GM12878 (cell line): Measurements from ENCODE around the gene NPAS3. TPM values are rescaled to one million over a fixed set of nuclear protein-coding genes. Genes with fewer than 3 reads are reported as not detected.

ENCODE experiments used
- ATAC-seq: fragments of 200-7000 bp; cut with Tn5 transposase; 3 replicates; pipeline ENCODE4 v1.9.1; 2020; ENCODE audit warnings: mild to moderate bottlenecking, moderate library complexity
- BruUV-seq: library from RNA; stranded (reverse); fragments of 400-500 nt; replicated peaks from 2 replicates; lab custom pipeline; 2021; lab: Mats Ljungman, UMichigan
- CTCF ChIA-PET: fragments of 300-600 bp; sonication (Branson Sonifier 250); formaldehyde crosslinking; extraction: SDS; loops from one replicate; lab custom pipeline; 2021; ENCODE audit warnings: inconsistent platforms; lab: Yijun Ruan, JAX
- POLR2A ChIA-PET: fragments of 350-600 bp; formaldehyde crosslinking; extraction: SDS; loops from one replicate; lab custom pipeline; 2021; ENCODE audit warnings: inconsistent platforms; lab: Charles Lee
- RAD21 ChIA-PET: fragments of 300-600 bp; sonication (Branson Sonifier 250); formaldehyde crosslinking; loops from one replicate; lab custom pipeline; 2023; ENCODE audit warnings: antibody characterized with exemption; ENCODE audit not compliant: unreplicated experiment; lab: Charles Lee
- SMC1A ChIA-PET: fragments of 300-600 bp; sonication (Branson Sonifier 250); formaldehyde crosslinking; loops from one replicate; lab custom pipeline; 2023; ENCODE audit not compliant: unreplicated experiment, uncharacterized antibody; lab: Charles Lee
- DNase-seq: peaks from one replicate; pipeline ENCODE4 v3.0.0-alpha.2; 2011; ENCODE audit warnings: low read depth, low spot score
- FAIRE-seq: peaks from 3 replicates; lab custom pipeline; 2011; peaks lifted over from hg19 to GRCh38; lab: Jason Lieb, UNC
- H2AFZ ChIP-seq: 2 replicates; pipeline ENCODE4 v1.6.0; 2011; ENCODE audit warnings: low read depth, low read length, control low read depth; ENCODE audit not compliant: control insufficient read depth
- H3K27ac ChIP-seq: 2 replicates; pipeline ENCODE4 v1.5.1; 2011; ENCODE audit warnings: control low read depth; ENCODE audit not compliant: control insufficient read depth, insufficient read depth
- H3K27me3 ChIP-seq, 2 experiments: replicated peaks in 1 of 2; 2 replicates each; pipeline versions ENCODE4 v1.6.0 to v1.6.1; 2011; ENCODE audit warnings: low read length in 1 of 2; ENCODE audit not compliant: control insufficient read depth in 2 of 2, insufficient read depth in 2 of 2
- H3K36me3 ChIP-seq, 2 experiments: 2 replicates each; pipeline ENCODE4 v1.5.1; 2011; ENCODE audit warnings: low read length in 1 of 2; ENCODE audit not compliant: control insufficient read depth in 2 of 2, insufficient read depth in 2 of 2
- H3K4me1 ChIP-seq: 2 replicates; pipeline ENCODE4 v1.6.1; 2011; ENCODE audit warnings: mild to moderate bottlenecking, low read length, moderate library complexity, mixed read lengths; ENCODE audit not compliant: control insufficient read depth, insufficient read depth
- H3K4me2 ChIP-seq: 2 replicates; pipeline ENCODE4 v1.6.0; 2011; ENCODE audit warnings: control low read depth; ENCODE audit not compliant: control insufficient read depth, insufficient read depth
- H3K4me3 ChIP-seq: fragments of 200-600 bp; sonication (generic); 2 replicates; pipeline ENCODE4 v1.5.1; 2016
- H3K79me2 ChIP-seq: 2 replicates; pipeline ENCODE4 v1.6.0; 2011; ENCODE audit warnings: low read length; ENCODE audit not compliant: control insufficient read depth, insufficient read depth
- H3K9ac ChIP-seq: 2 replicates; pipeline ENCODE4 v1.8.0; 2011; ENCODE audit warnings: low read length, control low read depth, mixed read lengths; ENCODE audit not compliant: control insufficient read depth, insufficient read depth
- H3K9me3 ChIP-seq: replicated peaks from 3 replicates; pipeline ENCODE4 v1.5.1; 2011; ENCODE audit warnings: mild to moderate bottlenecking, low read length; ENCODE audit not compliant: control insufficient read depth, insufficient read depth
- H4K20me1 ChIP-seq: 2 replicates; pipeline ENCODE4 v1.6.0; 2011; ENCODE audit not compliant: control insufficient read depth, insufficient read depth
- NR2F1 ChIP-seq: fragments of 450-650 bp; conservative IDR thresholded peaks from 2 replicates; pipeline ENCODE4 v1.6.1; 2017; ENCODE audit warnings: mild to moderate bottlenecking
- WGBS: methylation state at CpG from one replicate; pipeline ENCODE4 v1.1.6; 2016; ENCODE audit warnings: low lambda C conversion rate; ENCODE audit not compliant: insufficient replicate concordance, insufficient coverage; ENCODE audit errors: missing lambda C conversion rate; 5-methylcytosine and 5-hydroxymethylcytosine counted together
- in situ Hi-C: fragments of 300-500 bp; cut with MboI; formaldehyde crosslinking; loops from 9 replicates; pipeline ENCODE4 v1.14.3; 2018; ENCODE audit warnings: mixed read lengths
- intact Hi-C: fragments of 100-400 bp; cut with micrococcal nuclease; formaldehyde crosslinking; loops from one replicate; pipeline ENCODE4 v1.14.2; 2022; ENCODE audit not compliant: unreplicated experiment
- polyA plus RNA-seq, 11 experiments: library from polyadenylated mRNA; depleted of rRNA in 4 of 11; unstranded in 6 of 11; stranded (reverse) in 5 of 11; fragments of >200 nt; fragmentation: Nextera tagmentation in 4 of 11; fragmentation: Illumina TruSeq in 1 of 11; extraction: Ambion mirVana in 4 of 11; extraction: Trizol in 1 of 11; gene quantifications; 1 replicate in 1 of 11; 2 replicates in 10 of 11; pipeline versions ENCODE4 v1.2.1 to v1.2.3, GENCODE V29; 2011 to 2016; ENCODE audit warnings: inconsistent platforms in 2 of 11, missing spikeins in 2 of 11, low read depth in 1 of 11
- total RNA-seq, 4 experiments: library from RNA; depleted of rRNA in 3 of 4; stranded (reverse); fragments of >200 nt in 3 of 4; fragmentation: Illumina TruSeq in 1 of 4; extraction: Trizol in 1 of 4; gene quantifications; 2 replicates each; pipeline versions ENCODE4 v1.2.1 to v1.2.3, GENCODE V29; 2013 to 2021
- TF ChIP-seq, protein P1 (sequence below): IDR thresholded peaks from 2 replicates; pipeline ENCODE4 v1.6.1; 2011; ENCODE audit warnings: low read depth, mild to moderate bottlenecking, low read length, moderate library complexity, borderline replicate concordance; ENCODE audit errors: extremely low read depth

Gene NPAS3
- total and polyA plus RNA-seq, 10 of the 15 experiments (the other 5 are each of a cell fraction or from before 2014, with no cell fraction given), result under 0.01 to 2.7 (median 0.03) TPM; not detected in 6

DNA sequence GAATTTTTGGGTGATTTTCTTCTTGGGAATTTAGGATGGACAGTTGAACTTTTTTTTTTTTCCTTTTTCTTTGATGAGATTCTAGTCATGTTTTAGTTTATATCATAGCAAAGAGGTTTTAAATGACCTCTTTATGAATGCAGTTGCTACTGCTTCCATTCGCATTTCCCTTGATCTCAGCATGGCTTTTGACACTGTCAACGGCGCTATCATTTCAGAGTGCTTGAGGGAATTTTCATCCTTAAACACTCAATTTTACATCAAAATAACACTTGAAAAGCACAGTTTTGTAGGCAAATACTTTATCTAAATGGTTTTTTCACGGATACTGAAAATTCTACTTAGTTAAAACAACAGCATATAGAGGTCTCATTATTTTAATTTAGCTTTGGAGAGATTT, 195.5 kb downstream of the NPAS3 start:
- RAD21 ChIA-PET, result interaction anchor here (1.0 kb wide), 1 partner anchor 658 kb away, joined by 3 read pairs; no protein-coding TSS in a partner anchor
- FAIRE-seq, result no peak
- H3K4me2 ChIP-seq, result no peak overlapping the region
- no peak for DNase-seq
- intact Hi-C loops (no loop called here), in situ Hi-C loops (no loop called here)
- TF ChIP-seq NR2F1, result no peak
- H3K79me2 ChIP-seq, result no peaks in the 10 kb centered on the region
- H3K27ac ChIP-seq, result no peak overlapping the region
- no peak for ATAC-seq
- no peaks in the 10 kb centered on the region for H3K9me3 ChIP-seq
- no peaks in the 10 kb centered on the region for H3K36me3 ChIP-seq
- H3K4me3 ChIP-seq, result no peak overlapping the region
- POLR2A ChIA-PET, result no interaction called here
- H3K27me3 ChIP-seq, result no peaks in the 10 kb centered on the region
- H4K20me1 ChIP-seq, result no peaks in the 10 kb centered on the region
- WGBS, result 67% methylated on average over 4 of the region's 4 CpGs
- H3K4me1 ChIP-seq, result no peaks in the 10 kb centered on the region
- H3K9ac ChIP-seq, result no peak overlapping the region
- H2AFZ ChIP-seq, result no peak overlapping the region
- no TSS peak for BruUV-seq
- CTCF ChIA-PET, result no interaction called here
- SMC1A ChIA-PET, result no interaction called here

DNA sequence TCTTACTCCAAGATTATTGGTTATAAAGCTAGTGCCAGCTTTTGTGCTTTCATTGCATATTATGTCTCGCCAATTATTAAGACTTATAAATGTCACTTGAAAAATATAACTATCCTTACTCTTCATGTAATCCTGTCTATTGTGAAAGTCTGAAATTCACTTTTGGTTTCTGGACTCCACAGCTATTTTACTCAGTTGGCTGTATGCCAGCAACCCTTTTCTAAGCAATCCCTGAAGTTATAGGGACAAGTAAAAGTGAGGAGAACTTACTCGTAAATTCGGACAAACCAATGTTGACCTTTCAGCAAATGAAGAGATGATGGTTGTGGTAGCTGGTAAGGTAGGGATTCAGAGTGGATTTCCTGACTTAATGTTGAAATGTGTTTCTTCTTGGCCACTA, 196.3 kb downstream of the NPAS3 start:
- ChIA-PET SMC1A (no interaction called here), CTCF (interaction anchor here (0.7 to 1.6 kb wide), 2 partner anchors 12 to 518 kb away, joined by 3 read pairs; no protein-coding TSS in a partner anchor), RAD21 (no interaction called here)
- no peak for DNase-seq
- Histone ChIP-seq H4K20me1 (no peaks in the 10 kb centered on the region), H2AFZ (no peak overlapping the region), H3K9me3 (no peaks in the 10 kb centered on the region), H3K27ac (no peak overlapping the region), H3K36me3 (no peaks in the 10 kb centered on the region)
- intact Hi-C loops, result no loop called here
- 13% methylated on average over 3 of the region's 3 CpGs for WGBS
- ATAC-seq, result no peak
- TF ChIP-seq, protein P1, sequence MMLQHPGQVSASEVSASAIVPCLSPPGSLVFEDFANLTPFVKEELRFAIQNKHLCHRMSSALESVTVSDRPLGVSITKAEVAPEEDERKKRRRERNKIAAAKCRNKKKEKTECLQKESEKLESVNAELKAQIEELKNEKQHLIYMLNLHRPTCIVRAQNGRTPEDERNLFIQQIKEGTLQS, result no peak
- TF ChIP-seq, all 136 proteins: peak for 0
- Histone ChIP-seq H3K79me2 (no peaks in the 10 kb centered on the region), H3K4me3 (no peak overlapping the region), H3K4me2 (no peak overlapping the region), H3K4me1 (no peaks in the 10 kb centered on the region), H3K9ac (no peak overlapping the region), H3K27me3 (no peaks in the 10 kb centered on the region)
- POLR2A ChIA-PET, result no interaction called here
- in situ Hi-C loops, result no loop called here
- FAIRE-seq, result no peak
- BruUV-seq, result no TSS peak
